HCT116 (cell line): ENCODE results near the gene RALGPS2.

ENCODE experiments used
- CTCF ChIP-seq, 3 experiments: fragments of 200-600 bp in 1 of 3; sonication (generic) in 1 of 3; IDR thresholded peaks in 2 of 3; conservative IDR thresholded peaks in 1 of 3; 2 replicates each; pipeline ENCODE4 v1.5.1; 2012 to 2017; ENCODE audit warnings: low read depth in 2 of 3, low read length in 2 of 3, antibody characterized with exemption in 1 of 3, borderline replicate concordance in 1 of 3, control low read depth in 1 of 3, mild to moderate bottlenecking in 1 of 3, mixed read lengths in 1 of 3, mixed run types in 1 of 3, moderate library complexity in 1 of 3; ENCODE audit not compliant: insufficient read depth in 1 of 3
- EGR1 ChIP-seq: IDR thresholded peaks from 2 replicates; pipeline ENCODE4 v1.6.1; 2012; ENCODE audit warnings: low read depth
- EZH2phosphoT487 ChIP-seq: fragments of 200-600 bp; IDR thresholded peaks from 2 replicates; pipeline ENCODE4 v1.6.1; 2018; ENCODE audit warnings: antibody characterized with exemption, borderline replicate concordance
- POLR2A ChIP-seq: IDR thresholded peaks from 2 replicates; pipeline ENCODE4 v1.7.0; 2011; ENCODE audit warnings: borderline replicate concordance; ENCODE audit not compliant: insufficient read depth, insufficient read length; ENCODE audit errors: extremely low read depth
- POLR2AphosphoS5 ChIP-seq: IDR thresholded peaks from 2 replicates; pipeline ENCODE4 v1.6.1; 2011; ENCODE audit warnings: mild to moderate bottlenecking, low read depth, low read length, moderate library complexity
- SIN3A ChIP-seq: IDR thresholded peaks from 2 replicates; pipeline ENCODE4 v1.6.1; 2012; ENCODE audit warnings: low read depth
- SP1 ChIP-seq: IDR thresholded peaks from 2 replicates; pipeline ENCODE4 v1.6.1; 2012; ENCODE audit warnings: low read depth
- TCF7L2 ChIP-seq: IDR thresholded peaks from 2 replicates; pipeline ENCODE4 v1.7.0; 2011; ENCODE audit warnings: borderline replicate concordance, inconsistent platforms; ENCODE audit not compliant: insufficient read depth, insufficient read length; ENCODE audit errors: extremely low read depth
- YY1 ChIP-seq: IDR thresholded peaks from 2 replicates; pipeline ENCODE4 v1.6.1; 2011; ENCODE audit warnings: low read length, low read depth, moderate library complexity, mild to moderate bottlenecking; ENCODE audit not compliant: insufficient replicate concordance; ENCODE audit errors: extremely low read depth
- TF ChIP-seq, protein P1 (sequence below): IDR thresholded peaks from 2 replicates; pipeline ENCODE4 v1.6.1; 2012

GRCh38 chr1:178870221-178870620, 145.2 kb downstream of the RALGPS2 start:
- no peak for TF ChIP-seq CTCF (IDR thresholded peaks at IDR 0.05 in 2 of 3, conservative IDR thresholded peaks at IDR 0.05 in 1 of 3; ENCODE audit: borderline replicate concordance in 1 of 3, insufficient read depth in 1 of 3, low read depth in 2 of 3, low read length in 2 of 3)
- no peak for TF ChIP-seq EZH2phosphoT487
- TF ChIP-seq POLR2AphosphoS5, result no peak
- TF ChIP-seq YY1, result no peak
- TF ChIP-seq POLR2A, result no peak
- no peak for TF ChIP-seq EGR1
- TF ChIP-seq, protein P1, sequence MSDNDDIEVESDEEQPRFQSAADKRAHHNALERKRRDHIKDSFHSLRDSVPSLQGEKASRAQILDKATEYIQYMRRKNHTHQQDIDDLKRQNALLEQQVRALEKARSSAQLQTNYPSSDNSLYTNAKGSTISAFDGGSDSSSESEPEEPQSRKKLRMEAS, result no peak
- TF ChIP-seq SP1, result no peak
- TF ChIP-seq TCF7L2, result no peak
- TF ChIP-seq SIN3A, result no peak
